ENCODE measurements around the gene GPA33.

GPA33 gene

GRCh38 chr1:167064621-167065020 lies 25.6 kb downstream of the GPA33 start:
- H3K4me2 ChIP-seq (ENCODE audit: low read depth, low read length, poor library complexity, severe bottlenecking): no peak overlapping the region
- no peak overlapping the region for H3K9ac ChIP-seq (ENCODE audit: low read length)
- no peak overlapping the region for H2AFZ ChIP-seq (ENCODE audit: low read depth, low read length, severe bottlenecking)
- H3K27ac ChIP-seq (ENCODE audit: low read depth, low read length): no peak overlapping the region
- no peak for TF ChIP-seq EZH2phosphoT487 (conservative IDR thresholded peaks at IDR 0.05; ENCODE audit: low read length)
- no peaks in the 10 kb centered on the region for H3K36me3 ChIP-seq (ENCODE audit: low read length)
- H3F3A ChIP-seq (ENCODE audit: insufficient read depth): no peaks in the 10 kb centered on the region
- no peaks in the 10 kb centered on the region for H4K20me1 ChIP-seq (ENCODE audit: low read depth, low read length)
- no peaks in the 10 kb centered on the region for H3K9me2 ChIP-seq (replicated peaks; ENCODE audit: insufficient read depth, low read length)
- no peak overlapping the region for H3K4me3 ChIP-seq (ENCODE audit: insufficient read depth, low read length, poor library complexity, severe bottlenecking)
- no peaks in the 10 kb centered on the region for H3K79me2 ChIP-seq (ENCODE audit: insufficient read depth, low read length)
- no peaks in the 10 kb centered on the region for H3K27me3 ChIP-seq (ENCODE audit: low read length)
- H3K9me3 ChIP-seq (ENCODE audit: insufficient read depth, low read length): no peaks in the 10 kb centered on the region

GRCh38 chr1:167061073-167061464 lies 29.1 kb downstream of the GPA33 start:
- Histone ChIP-seq H4K20me1 (ENCODE audit: low read depth, low read length) (no peaks in the 10 kb centered on the region), H3K27me3 (ENCODE audit: low read length) (no peaks in the 10 kb centered on the region), H3K36me3 (ENCODE audit: low read length) (no peaks in the 10 kb centered on the region), H3K4me3 (ENCODE audit: insufficient read depth, low read length, poor library complexity, severe bottlenecking) (no peak overlapping the region), H3K79me2 (ENCODE audit: insufficient read depth, low read length) (no peaks in the 10 kb centered on the region), H2AFZ (ENCODE audit: low read depth, low read length, severe bottlenecking) (no peak overlapping the region), H3K9me3 (ENCODE audit: insufficient read depth, low read length) (no peaks in the 10 kb centered on the region), H3K9ac (ENCODE audit: low read length) (no peak overlapping the region), H3K4me2 (ENCODE audit: low read depth, low read length, poor library complexity, severe bottlenecking) (no peak overlapping the region), H3K27ac (ENCODE audit: low read depth, low read length) (no peak overlapping the region), H3K9me2 (replicated peaks; ENCODE audit: insufficient read depth, low read length) (no peaks in the 10 kb centered on the region), H3F3A (ENCODE audit: insufficient read depth) (no peaks in the 10 kb centered on the region)
- TF ChIP-seq, protein P1, sequence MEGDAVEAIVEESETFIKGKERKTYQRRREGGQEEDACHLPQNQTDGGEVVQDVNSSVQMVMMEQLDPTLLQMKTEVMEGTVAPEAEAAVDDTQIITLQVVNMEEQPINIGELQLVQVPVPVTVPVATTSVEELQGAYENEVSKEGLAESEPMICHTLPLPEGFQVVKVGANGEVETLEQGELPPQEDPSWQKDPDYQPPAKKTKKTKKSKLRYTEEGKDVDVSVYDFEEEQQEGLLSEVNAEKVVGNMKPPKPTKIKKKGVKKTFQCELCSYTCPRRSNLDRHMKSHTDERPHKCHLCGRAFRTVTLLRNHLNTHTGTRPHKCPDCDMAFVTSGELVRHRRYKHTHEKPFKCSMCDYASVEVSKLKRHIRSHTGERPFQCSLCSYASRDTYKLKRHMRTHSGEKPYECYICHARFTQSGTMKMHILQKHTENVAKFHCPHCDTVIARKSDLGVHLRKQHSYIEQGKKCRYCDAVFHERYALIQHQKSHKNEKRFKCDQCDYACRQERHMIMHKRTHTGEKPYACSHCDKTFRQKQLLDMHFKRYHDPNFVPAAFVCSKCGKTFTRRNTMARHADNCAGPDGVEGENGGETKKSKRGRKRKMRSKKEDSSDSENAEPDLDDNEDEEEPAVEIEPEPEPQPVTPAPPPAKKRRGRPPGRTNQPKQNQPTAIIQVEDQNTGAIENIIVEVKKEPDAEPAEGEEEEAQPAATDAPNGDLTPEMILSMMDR (IDR thresholded peaks at IDR 0.05; ENCODE audit: insufficient read depth, low read length, poor library complexity, severe bottlenecking): no peak
- no peak for TF ChIP-seq EZH2phosphoT487 (conservative IDR thresholded peaks at IDR 0.05; ENCODE audit: low read length)

DNA sequence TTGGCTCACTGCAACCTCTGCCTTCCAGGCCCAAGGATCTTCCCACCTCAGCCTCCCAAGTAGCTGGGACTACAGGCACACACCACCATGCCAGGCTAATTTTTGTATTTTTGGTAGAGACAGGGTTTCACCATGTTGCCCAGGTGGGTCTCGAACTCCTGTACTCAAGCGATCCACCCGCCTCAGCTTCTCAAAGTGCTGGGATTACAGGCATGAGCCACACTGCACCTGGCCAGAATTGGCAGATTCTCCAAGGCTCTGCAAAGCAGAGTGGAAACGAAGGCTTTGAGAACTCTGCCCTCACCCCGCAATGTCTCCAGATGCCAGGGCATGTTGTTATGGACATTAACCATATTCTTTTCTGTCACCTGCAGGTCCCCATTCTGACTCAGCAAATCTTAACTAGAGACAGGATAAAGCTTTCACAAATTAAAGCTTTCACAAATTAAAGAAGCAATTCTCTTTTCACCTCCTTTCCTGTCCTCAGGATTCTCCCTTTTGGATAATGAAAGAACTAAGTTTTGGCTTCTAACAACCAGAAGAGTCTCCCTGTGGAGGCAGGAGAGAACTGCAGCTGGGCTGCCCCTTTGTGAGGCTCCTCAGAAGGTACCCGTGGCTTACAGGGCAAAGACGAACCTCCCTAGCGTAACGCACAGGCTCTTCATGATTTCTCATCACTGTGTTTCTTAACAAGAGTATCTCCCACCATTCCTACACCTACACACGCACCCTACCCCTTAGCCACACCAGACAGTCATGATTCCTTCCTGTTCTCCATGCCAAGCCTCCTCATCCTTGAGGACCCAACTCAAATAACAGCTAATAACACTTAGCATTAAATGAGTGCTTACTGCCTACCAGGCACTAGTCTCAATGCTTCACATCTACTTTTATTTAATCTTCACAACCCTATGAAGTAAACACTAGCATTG lies 29.8 kb downstream of the GPA33 start:
- Histone ChIP-seq H3K4me3 (ENCODE audit: insufficient read depth, low read length, poor library complexity, severe bottlenecking) (no peak overlapping the region), H3K9me2 (replicated peaks; ENCODE audit: insufficient read depth, low read length) (no peaks in the 10 kb centered on the region), H3K79me2 (ENCODE audit: insufficient read depth, low read length) (no peaks in the 10 kb centered on the region), H3K9me3 (ENCODE audit: insufficient read depth, low read length) (no peaks in the 10 kb centered on the region), H3K9ac (ENCODE audit: low read length) (no peak overlapping the region), H3F3A (ENCODE audit: insufficient read depth) (no peaks in the 10 kb centered on the region), H3K27ac (ENCODE audit: low read depth, low read length) (no peak overlapping the region), H2AFZ (ENCODE audit: low read depth, low read length, severe bottlenecking) (no peak overlapping the region), H4K20me1 (ENCODE audit: low read depth, low read length) (no peaks in the 10 kb centered on the region), H3K4me2 (ENCODE audit: low read depth, low read length, poor library complexity, severe bottlenecking) (no peak overlapping the region), H3K36me3 (ENCODE audit: low read length) (no peaks in the 10 kb centered on the region), H3K27me3 (ENCODE audit: low read length) (no peaks in the 10 kb centered on the region)
- TF ChIP-seq, protein P1 (IDR thresholded peaks at IDR 0.05; ENCODE audit: insufficient read depth, low read length, poor library complexity, severe bottlenecking): no peak
- TF ChIP-seq EZH2phosphoT487 (conservative IDR thresholded peaks at IDR 0.05; ENCODE audit: low read length): no peak

DNA sequence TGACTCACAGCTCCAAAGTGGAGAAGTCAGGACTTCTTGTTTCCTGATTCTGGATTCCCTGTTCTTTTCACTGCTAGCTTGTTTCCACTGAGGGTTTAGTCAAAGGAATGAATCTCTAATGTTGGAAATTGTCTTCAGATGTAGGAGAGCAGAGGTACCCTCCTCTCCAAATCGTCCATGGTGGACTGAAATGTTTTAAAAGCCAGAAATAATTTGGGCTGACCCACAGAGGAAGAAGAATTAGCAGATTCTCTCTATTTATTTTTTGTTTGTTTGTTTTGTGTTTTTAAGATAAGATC lies 30.4 kb downstream of the GPA33 start:
- Histone ChIP-seq H3K27me3 (ENCODE audit: low read length) (no peaks in the 10 kb centered on the region), H3K9ac (ENCODE audit: low read length) (no peak overlapping the region), H3K9me3 (ENCODE audit: insufficient read depth, low read length) (no peaks in the 10 kb centered on the region), H3K4me3 (ENCODE audit: insufficient read depth, low read length, poor library complexity, severe bottlenecking) (no peak overlapping the region), H2AFZ (ENCODE audit: low read depth, low read length, severe bottlenecking) (no peak overlapping the region), H3K79me2 (ENCODE audit: insufficient read depth, low read length) (no peaks in the 10 kb centered on the region), H3K4me2 (ENCODE audit: low read depth, low read length, poor library complexity, severe bottlenecking) (no peak overlapping the region), H4K20me1 (ENCODE audit: low read depth, low read length) (no peaks in the 10 kb centered on the region), H3F3A (ENCODE audit: insufficient read depth) (no peaks in the 10 kb centered on the region), H3K9me2 (replicated peaks; ENCODE audit: insufficient read depth, low read length) (no peaks in the 10 kb centered on the region), H3K27ac (ENCODE audit: low read depth, low read length) (no peak overlapping the region), H3K36me3 (ENCODE audit: low read length) (no peaks in the 10 kb centered on the region)
- no peak for TF ChIP-seq EZH2phosphoT487 (conservative IDR thresholded peaks at IDR 0.05; ENCODE audit: low read length)
- TF ChIP-seq, protein P1 (IDR thresholded peaks at IDR 0.05; ENCODE audit: insufficient read depth, low read length, poor library complexity, severe bottlenecking): no peak

Measured in SU-DHL-6 (cell line).